ENCODE data around the gene SLC38A3. TPM values are rescaled to one million over a fixed set of nuclear protein-coding genes. Genes with fewer than 3 reads are reported as not detected.

SLC38A3 gene
- total and polyA plus RNA-seq, 9 of the 15 experiments (the other 6 are each of a cell fraction or from before 2014, with no cell fraction given) = 0.09 to 0.38 (median 0.16) TPM; not detected in 6

- TF ChIP-seq ETV5 (CRISPR knock-in tag; IDR thresholded peaks at IDR 0.05; ENCODE audit: low read depth) (0 out of 2 replicates have a peak, but pooled peaks have one; percentile 27), PRDM10 (IDR thresholded peaks at IDR 0.05; ENCODE audit: partially characterized antibody) (peak; percentile 82), CXXC5 (CRISPR knock-in tag; IDR thresholded peaks at IDR 0.05) (peak; percentile 60), DDX20 (tag; IDR thresholded peaks at IDR 0.05; ENCODE audit: low read depth) (no peak), TAF1 (IDR thresholded peaks at IDR 0.05; ENCODE audit: control insufficient read depth, extremely low read depth, insufficient read depth, low read length, severe bottlenecking) (no peak), NEUROD1 (IDR thresholded peaks at IDR 0.05; ENCODE audit: borderline replicate concordance, low read depth, low read length, partially characterized antibody) (peak; percentile 33), SMAD4 (CRISPR knock-in tag; conservative IDR thresholded peaks at IDR 0.05) (0 out of 2 replicates have a peak, but pooled peaks have one; percentile 50), ZBTB1 (CRISPR knock-in tag; IDR thresholded peaks at IDR 0.05; ENCODE audit: borderline replicate concordance, low read depth) (no peak), ETS1 (conservative IDR thresholded peaks at IDR 0.05; ENCODE audit: control insufficient read depth, low read depth, low read length) (no peak), THRAP3 (IDR thresholded peaks at IDR 0.05; ENCODE audit: borderline replicate concordance) (no peak), ZNF780A (CRISPR knock-in tag; IDR thresholded peaks at IDR 0.05) (no peak), TOE1 (IDR thresholded peaks at IDR 0.05; ENCODE audit: borderline replicate concordance) (0 out of 2 replicates have a peak, but pooled peaks have one; percentile 43), TOE1 (CRISPR knock-in tag; IDR thresholded peaks at IDR 0.05; ENCODE audit: borderline replicate concordance, low read depth) (no peak), NONO (IDR thresholded peaks at IDR 0.05; ENCODE audit: low read depth in 2 of 2, low read length in 1 of 2) (peak in 1 of 2 experiments; percentile 18; a peak in 1 of 4 replicates), HCFC1 (IDR thresholded peaks at IDR 0.05; ENCODE audit: low read depth, low read length) (peak; percentile 40; the same call in 1 of the 2 replicates), ERF (CRISPR knock-in tag; IDR thresholded peaks at IDR 0.05) (no peak), YY1 (IDR thresholded peaks at IDR 0.05; ENCODE audit: borderline replicate concordance in 1 of 3, control insufficient read depth in 1 of 3, extremely low read depth in 1 of 3, insufficient read depth in 3 of 3, insufficient read length in 1 of 3, insufficient replicate concordance in 2 of 3, low read depth in 1 of 3, low read length in 2 of 3) (peak in 2 of 3 experiments; percentile 36 to 40), ZBTB7A (IDR thresholded peaks at IDR 0.05; ENCODE audit: borderline replicate concordance, control insufficient read depth, low read depth, low read length) (peak; percentile 73; the same call in 1 of the 2 replicates), JUND (IDR thresholded peaks at IDR 0.05; ENCODE audit: borderline replicate concordance, low read depth, low read length) (peak; percentile 23; the same call in 1 of the 2 replicates), JUND (tag; IDR thresholded peaks at IDR 0.05; ENCODE audit: borderline replicate concordance, low read depth, low read length) (no peak; the same call in 2 of the 3 replicates), RCOR1 (IDR thresholded peaks at IDR 0.05; ENCODE audit: borderline replicate concordance in 1 of 2, low read depth in 2 of 2, low read length in 2 of 2) (peak in 1 of 2 experiments; percentile 24; a peak in 1 of 4 replicates)
Measured at GRCh38 chr3:50245831-50246516, 40.9 kb downstream of the SLC38A3 start (continued).

Measured in K562 (cell line).